ENCODE data around the gene SEPTIN7.
"Not testable (repeated sequence)": the region's sequence is repeated elsewhere in the genome, so short reads cannot be mapped to it uniquely, and the experiment has no call there.

SEPTIN7 gene

DNA sequence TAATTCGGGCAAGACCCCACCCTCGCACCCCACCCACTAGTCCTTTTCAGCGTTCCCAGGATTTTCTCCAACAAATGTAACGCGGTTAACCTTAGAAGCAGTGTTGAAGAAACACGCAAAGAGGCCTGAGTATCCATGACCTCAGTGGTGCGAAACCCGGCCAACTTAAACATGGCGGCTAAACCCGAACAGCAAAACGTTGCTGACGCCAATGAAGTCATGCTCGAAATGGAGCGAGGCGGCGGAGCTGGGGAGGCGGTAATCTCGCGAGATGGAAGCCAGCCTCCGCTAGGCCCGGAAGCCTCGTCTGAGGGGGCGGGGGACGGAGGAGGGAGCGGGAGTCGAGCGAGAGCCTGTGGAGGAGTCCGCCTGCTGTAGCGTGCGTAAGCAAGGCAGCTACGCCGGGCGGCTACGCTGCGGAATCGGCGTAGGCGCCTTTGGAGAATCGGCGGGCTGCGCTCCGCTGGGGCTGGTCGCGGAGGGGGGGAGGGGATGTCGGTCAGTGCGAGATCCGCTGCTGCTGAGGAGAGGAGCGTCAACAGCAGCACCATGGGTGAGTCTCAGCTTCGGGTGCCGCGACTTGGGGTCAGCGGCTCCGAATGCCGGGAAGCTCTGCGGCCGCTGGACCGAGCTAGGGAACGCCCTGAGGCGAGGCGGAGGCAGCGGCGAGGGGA is at the start of gene SEPTIN7:
TSS of gene SEPTIN7 (plus strand) at position 340 of the 674 bp plus-strand sequence. CDS start at position 493, 153 bp downstream.
- TF ChIP-seq, protein P1, sequence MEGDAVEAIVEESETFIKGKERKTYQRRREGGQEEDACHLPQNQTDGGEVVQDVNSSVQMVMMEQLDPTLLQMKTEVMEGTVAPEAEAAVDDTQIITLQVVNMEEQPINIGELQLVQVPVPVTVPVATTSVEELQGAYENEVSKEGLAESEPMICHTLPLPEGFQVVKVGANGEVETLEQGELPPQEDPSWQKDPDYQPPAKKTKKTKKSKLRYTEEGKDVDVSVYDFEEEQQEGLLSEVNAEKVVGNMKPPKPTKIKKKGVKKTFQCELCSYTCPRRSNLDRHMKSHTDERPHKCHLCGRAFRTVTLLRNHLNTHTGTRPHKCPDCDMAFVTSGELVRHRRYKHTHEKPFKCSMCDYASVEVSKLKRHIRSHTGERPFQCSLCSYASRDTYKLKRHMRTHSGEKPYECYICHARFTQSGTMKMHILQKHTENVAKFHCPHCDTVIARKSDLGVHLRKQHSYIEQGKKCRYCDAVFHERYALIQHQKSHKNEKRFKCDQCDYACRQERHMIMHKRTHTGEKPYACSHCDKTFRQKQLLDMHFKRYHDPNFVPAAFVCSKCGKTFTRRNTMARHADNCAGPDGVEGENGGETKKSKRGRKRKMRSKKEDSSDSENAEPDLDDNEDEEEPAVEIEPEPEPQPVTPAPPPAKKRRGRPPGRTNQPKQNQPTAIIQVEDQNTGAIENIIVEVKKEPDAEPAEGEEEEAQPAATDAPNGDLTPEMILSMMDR (conservative IDR thresholded peaks at IDR 0.05; ENCODE audit: low read depth) = no peak
- DNase-seq (ENCODE audit: low spot score) = peak; percentile 97
- CTCF ChIA-PET = interaction anchor here (0.7 to 1.4 kb wide), 3 partner anchors 92 to 1541 kb away, joined by 3 to 5 read pairs (median 3); no protein-coding TSS in a partner anchor
- POLR2A ChIA-PET (ENCODE audit: low non-redundant PET) = interaction anchor here (0.5 to 1.0 kb wide), 4 partner anchors 66 to 553 kb away, joined by 3 to 4 read pairs (median 4); no protein-coding TSS in a partner anchor
- peak within 1 kb of the TSS; percentile 99 for H3K27ac ChIP-seq

DNA sequence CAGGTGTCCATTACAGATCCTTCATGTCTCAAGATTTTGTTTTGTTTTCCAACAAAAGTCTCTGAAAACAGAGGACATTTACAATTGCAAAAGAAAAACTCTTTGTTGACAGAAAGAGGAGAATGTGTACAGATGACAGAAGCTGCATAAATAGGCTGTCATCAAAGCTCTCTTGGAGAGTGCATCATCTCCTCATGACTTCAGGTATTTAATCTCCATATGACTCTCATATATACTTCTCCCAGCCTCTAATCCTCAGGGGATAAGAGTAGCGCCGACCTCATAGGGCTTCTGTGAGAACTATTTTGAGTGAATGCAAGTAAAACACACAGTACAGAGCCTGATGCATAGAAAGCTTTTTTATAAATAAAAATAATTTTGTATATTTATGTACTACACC is 48.1 kb upstream of the SEPTIN7 start:
- CTCF ChIA-PET = interaction anchor here (0.5 kb wide), 1 partner anchor 589 kb away, joined by 4 read pairs; no protein-coding TSS in a partner anchor
- H3K27ac ChIP-seq = no peak overlapping the region
- POLR2A ChIA-PET (ENCODE audit: low non-redundant PET) = no interaction called here
- TF ChIP-seq, protein P1 (conservative IDR thresholded peaks at IDR 0.05; ENCODE audit: low read depth) = no peak
- no peak for DNase-seq (ENCODE audit: low spot score)

DNA sequence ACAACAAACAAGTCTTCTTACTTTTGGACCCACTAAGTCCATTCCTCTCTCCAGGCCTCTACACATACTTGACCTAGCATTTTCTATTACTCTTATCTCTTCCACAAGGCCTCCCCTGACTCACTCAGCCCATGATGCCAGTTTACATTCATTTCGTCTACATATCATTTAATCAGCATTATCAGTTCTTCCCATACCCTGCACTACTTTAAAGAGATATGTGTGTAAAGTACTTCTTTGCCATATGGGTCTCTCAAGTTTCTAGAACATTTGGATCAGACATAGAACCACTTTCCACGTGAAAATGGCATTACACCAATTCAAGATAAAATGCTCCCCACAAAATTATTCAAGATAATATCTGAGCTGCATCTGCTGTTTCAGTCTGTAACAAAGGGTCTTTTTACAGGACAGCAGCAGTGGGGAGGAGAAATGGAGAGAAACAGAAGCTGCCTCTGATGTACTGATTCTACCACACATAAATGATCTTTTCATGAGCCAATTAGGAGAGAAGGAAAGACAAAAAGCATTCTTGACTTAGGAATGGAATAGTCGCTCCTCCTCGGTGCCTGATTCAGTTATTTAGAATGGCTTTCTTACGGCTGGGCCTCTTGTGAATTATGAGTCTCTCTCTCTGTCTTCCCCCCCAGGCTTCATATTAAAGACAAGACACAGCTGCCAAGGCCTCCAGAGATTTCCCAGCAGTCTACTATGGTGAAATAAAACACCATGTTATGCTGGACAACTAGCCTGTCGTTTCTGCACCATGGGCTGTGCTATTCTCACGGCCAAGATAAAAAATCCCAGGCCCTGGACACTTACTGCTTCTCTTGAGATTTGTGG is 46.9 kb upstream of the SEPTIN7 start:
- no peak for DNase-seq (ENCODE audit: low spot score)

DNA sequence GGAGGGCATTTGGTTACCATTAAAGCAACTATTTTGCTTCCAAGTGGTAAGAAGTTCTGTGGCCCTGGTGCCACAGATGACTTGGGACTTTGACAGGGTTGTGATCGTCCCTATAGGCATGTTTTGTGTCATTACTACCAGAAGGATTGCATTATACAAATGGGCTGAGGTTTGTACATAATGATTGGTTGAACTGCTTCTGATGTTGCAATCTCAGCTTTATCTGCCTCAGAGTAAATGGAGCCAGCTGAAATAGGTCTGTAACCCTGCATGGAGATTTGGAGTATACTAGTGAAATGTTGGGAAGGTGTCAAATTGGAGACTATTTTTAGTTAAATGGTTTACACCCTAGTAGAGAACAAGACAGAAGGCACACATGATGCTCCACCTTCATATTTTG is 46.1 kb upstream of the SEPTIN7 start:
- CTCF ChIA-PET = interaction anchor here (0.6 kb wide), 1 partner anchor 20 kb away, joined by 4 read pairs; no protein-coding TSS in a partner anchor
- TF ChIP-seq, protein P1 (conservative IDR thresholded peaks at IDR 0.05; ENCODE audit: low read depth) = no peak
- DNase-seq (ENCODE audit: low spot score) = no peak
- H3K27ac ChIP-seq = no peak overlapping the region
- POLR2A ChIA-PET (ENCODE audit: low non-redundant PET) = no interaction called here

More for the DNA sequence above, 46.9 kb upstream of the SEPTIN7 start:
- POLR2A ChIA-PET (ENCODE audit: low non-redundant PET) = no interaction called here
- TF ChIP-seq, protein P1 (conservative IDR thresholded peaks at IDR 0.05; ENCODE audit: low read depth) = no peak
- CTCF ChIA-PET = no interaction called here
- H3K27ac ChIP-seq = no peak overlapping the region

DNA sequence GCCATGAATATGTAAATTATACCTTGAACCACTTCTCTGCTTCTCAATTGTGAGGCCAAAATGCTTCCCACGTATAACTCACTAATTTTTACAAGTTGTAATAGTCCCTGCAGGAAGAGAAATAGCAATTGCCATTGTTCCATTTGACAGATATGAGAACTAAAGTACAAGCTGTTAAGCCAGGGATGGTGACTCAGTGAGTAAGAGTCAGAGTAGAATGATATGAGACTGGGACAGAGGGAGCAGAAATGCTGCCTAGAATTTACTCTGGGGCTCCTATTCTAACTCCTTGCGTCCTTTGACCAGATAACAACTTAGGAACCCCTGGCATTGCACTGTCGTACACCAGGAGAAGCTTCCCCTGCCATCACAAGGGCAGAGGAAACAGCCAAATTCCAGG is 45.1 kb upstream of the SEPTIN7 start:
- CTCF ChIA-PET = no interaction called here
- POLR2A ChIA-PET (ENCODE audit: low non-redundant PET) = no interaction called here
- TF ChIP-seq, protein P1 (conservative IDR thresholded peaks at IDR 0.05; ENCODE audit: low read depth) = no peak
- H3K27ac ChIP-seq = no peak overlapping the region
- no peak for DNase-seq (ENCODE audit: low spot score)

DNA sequence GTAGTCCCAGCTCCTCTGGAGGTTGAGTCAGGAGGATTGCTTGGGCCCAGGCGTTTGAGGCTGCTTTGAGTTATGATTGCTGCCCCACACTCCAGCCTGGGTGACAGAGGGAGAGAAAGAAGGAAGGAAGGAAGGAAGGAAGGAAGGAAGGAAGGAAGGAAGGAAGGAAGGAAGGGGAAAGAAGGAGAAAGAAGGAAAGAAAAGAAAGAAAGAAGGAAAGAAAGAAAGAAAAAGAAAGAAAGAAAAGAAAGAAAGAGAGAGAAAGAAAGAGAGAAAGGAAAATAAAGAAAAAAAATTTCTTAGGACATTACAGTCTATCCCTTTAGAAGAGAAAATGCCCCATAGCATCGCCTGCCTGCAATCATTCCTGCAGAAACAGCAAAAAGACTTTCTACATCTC is 44.4 kb upstream of the SEPTIN7 start:
- H3K27ac ChIP-seq; CTCF ChIA-PET; DNase-seq (ENCODE audit: low spot score); POLR2A ChIA-PET (ENCODE audit: low non-redundant PET): not testable (repeated sequence)
